H1 (cell line): Measurements from ENCODE around the gene CDYL2. TPM values are rescaled to one million over a fixed set of nuclear protein-coding genes. Genes with fewer than 3 reads are reported as not detected.

ENCODE experiments used
- CREB1 ChIP-seq: IDR thresholded peaks from 2 replicates; pipeline ENCODE4 v1.6.1; 2012; ENCODE audit warnings: inconsistent platforms
- JUND ChIP-seq: IDR thresholded peaks from 2 replicates; pipeline ENCODE4 v1.6.1; 2011; ENCODE audit warnings: mild to moderate bottlenecking, improper control_type of control experiment, low read length
- polyA plus RNA-seq, 7 experiments: library from polyadenylated mRNA; depleted of rRNA in 3 of 7; stranded (reverse) in 5 of 7; unstranded in 2 of 7; fragments of >200 nt in 5 of 7; fragments of 200-250 nt in 2 of 7; gene quantifications; 1 replicate in 5 of 7; 2 replicates in 1 of 7; 4 replicates in 1 of 7; pipeline versions ENCODE4 v1.2.1 to v1.2.3, GENCODE V29; 2011 to 2013; ENCODE audit warnings: missing spikeins in 2 of 7, mixed read lengths in 2 of 7
- total RNA-seq: library from RNA; stranded (reverse); fragmentation: NEBNext Ultra II Directional; extraction: Animal tissue kit (Norgen Biotek cat#: 25700); gene quantifications from 2 replicates; pipeline ENCODE4 v1.2.1, GENCODE V29; 2021

CDYL2 gene
- total and polyA plus RNA-seq, 2 of the 8 experiments (the other 6 are each of a cell fraction or from before 2014, with no cell fraction given): 0.33 to 5.3 TPM

DNA sequence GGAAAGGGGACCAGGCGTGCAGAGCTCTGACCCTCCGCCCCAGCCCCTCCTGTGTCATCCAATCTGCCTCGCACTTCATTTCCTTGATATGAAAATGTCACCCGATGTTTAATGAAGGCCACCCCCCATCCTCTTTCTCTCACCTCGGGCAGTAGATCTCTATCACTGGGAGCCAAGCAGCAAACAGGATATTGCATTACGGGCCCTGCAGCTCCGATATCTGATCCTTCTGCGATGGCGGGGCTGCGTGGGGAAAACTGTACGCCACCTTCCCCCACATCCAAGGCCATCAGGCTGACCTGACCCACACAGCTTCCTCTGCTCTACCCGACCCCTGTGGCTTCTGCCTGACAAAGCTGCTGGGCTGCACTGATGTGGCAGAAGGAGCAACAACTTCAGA is 188.7 kb downstream of the CDYL2 start (continued):
- TF ChIP-seq CREB1 (no peak), JUND (no peak)
